Breast epithelium (tissue), 3 donors: Measurements from ENCODE around the gene HHIP.

Source experiments
- CTCF ChIP-seq, 3 donors: fragments of 450-650 bp; IDR thresholded peaks; one replicate each; pipeline ENCODE4 v1.5.1; 2016 to 2017; ENCODE audit warnings: antibody characterized with exemption in 3 of 3, mild to moderate bottlenecking in 3 of 3, moderate library complexity in 3 of 3
- POLR2A ChIP-seq: fragments of 450-650 bp; IDR thresholded peaks from one replicate; pipeline ENCODE4 v1.6.1; 2016; ENCODE audit warnings: antibody characterized with exemption, mild to moderate bottlenecking, moderate library complexity
- POLR2AphosphoS5 ChIP-seq, 3 donors: sonication (generic); formaldehyde crosslinking; IDR thresholded peaks; one replicate each; pipeline ENCODE4 v1.6.1; 2017; ENCODE audit warnings: antibody characterized with exemption in 3 of 3

GRCh38 chr4:144647590-144647989, 1.6 kb downstream of the HHIP start:
- TF ChIP-seq CTCF (IDR thresholded peaks at IDR 0.05) (no peak), POLR2A (no peak), POLR2AphosphoS5 (IDR thresholded peaks at IDR 0.05) (no peak)
